GM12878 (cell line): Measurements from ENCODE around the gene CHD9.

Experiments used
- PKNOX1 ChIP-seq: fragments of 450-650 bp; IDR thresholded peaks from 2 replicates; pipeline ENCODE4 v1.6.1; 2016; ENCODE audit warnings: mild to moderate bottlenecking
- TAF1 ChIP-seq: IDR thresholded peaks from 2 replicates; pipeline ENCODE4 v1.6.1; 2011; ENCODE audit warnings: mild to moderate bottlenecking, low read depth, low read length, borderline replicate concordance
- TF ChIP-seq, protein P1 (sequence below), 3 experiments: IDR thresholded peaks in 2 of 3; conservative IDR thresholded peaks in 1 of 3; 2 replicates each; pipeline ENCODE4 v1.5.1; 2011; ENCODE audit warnings: low read depth in 3 of 3, low read length in 3 of 3, mild to moderate bottlenecking in 3 of 3, control low read depth in 2 of 3, moderate library complexity in 2 of 3, inconsistent platforms in 1 of 3, mixed read lengths in 1 of 3; ENCODE audit not compliant: control insufficient read depth in 2 of 3, insufficient read depth in 1 of 3; ENCODE audit errors: extremely low read depth in 1 of 3

DNA sequence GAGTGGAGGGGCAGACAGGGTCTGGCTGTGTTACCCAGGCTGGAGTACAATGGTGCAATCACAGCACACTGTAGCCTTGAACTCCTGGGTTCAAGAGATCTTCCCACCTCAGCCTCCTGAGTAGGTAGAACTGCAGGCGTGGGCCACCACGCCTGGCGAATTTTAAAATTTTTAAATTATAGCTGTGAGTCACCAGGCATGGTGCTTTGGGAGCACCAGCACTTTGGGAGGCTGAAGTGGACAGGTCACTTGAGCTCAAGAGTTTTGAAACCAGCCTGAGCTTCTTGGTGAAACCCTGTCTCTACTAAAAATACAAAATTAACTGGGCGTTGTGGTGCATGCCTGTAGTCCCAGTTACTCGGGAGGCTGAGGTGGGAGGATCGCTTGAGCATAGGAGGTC is 114.0 kb downstream of the CHD9 start:
- no peak for TF ChIP-seq PKNOX1
- TF ChIP-seq, protein P1, sequence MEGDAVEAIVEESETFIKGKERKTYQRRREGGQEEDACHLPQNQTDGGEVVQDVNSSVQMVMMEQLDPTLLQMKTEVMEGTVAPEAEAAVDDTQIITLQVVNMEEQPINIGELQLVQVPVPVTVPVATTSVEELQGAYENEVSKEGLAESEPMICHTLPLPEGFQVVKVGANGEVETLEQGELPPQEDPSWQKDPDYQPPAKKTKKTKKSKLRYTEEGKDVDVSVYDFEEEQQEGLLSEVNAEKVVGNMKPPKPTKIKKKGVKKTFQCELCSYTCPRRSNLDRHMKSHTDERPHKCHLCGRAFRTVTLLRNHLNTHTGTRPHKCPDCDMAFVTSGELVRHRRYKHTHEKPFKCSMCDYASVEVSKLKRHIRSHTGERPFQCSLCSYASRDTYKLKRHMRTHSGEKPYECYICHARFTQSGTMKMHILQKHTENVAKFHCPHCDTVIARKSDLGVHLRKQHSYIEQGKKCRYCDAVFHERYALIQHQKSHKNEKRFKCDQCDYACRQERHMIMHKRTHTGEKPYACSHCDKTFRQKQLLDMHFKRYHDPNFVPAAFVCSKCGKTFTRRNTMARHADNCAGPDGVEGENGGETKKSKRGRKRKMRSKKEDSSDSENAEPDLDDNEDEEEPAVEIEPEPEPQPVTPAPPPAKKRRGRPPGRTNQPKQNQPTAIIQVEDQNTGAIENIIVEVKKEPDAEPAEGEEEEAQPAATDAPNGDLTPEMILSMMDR (IDR thresholded peaks at IDR 0.05 in 2 of 3, conservative IDR thresholded peaks at IDR 0.05 in 1 of 3; ENCODE audit: control insufficient read depth in 2 of 3, extremely low read depth in 1 of 3, insufficient read depth in 1 of 3, low read depth in 3 of 3, low read length in 3 of 3) = no peak
- no peak for TF ChIP-seq TAF1
